H1 (cell line): Measurements from ENCODE around the gene IL2RA. TPM values are rescaled to one million over a fixed set of nuclear protein-coding genes. Genes with fewer than 3 reads are reported as not detected.

ENCODE experiments used
- CTCF ChIA-PET: fragments of 300-600 bp; sonication (Branson Sonifier 250); formaldehyde crosslinking; loops from one replicate; lab custom pipeline; 2021; ENCODE audit not compliant: partially characterized antibody; lab: Charles Lee
- POLR2A ChIA-PET: fragments of 300-600 bp; sonication (Branson Sonifier 250); formaldehyde crosslinking; loops from one replicate; lab custom pipeline; 2021; ENCODE audit warnings: inconsistent platforms; ENCODE audit not compliant: partially characterized antibody; lab: Charles Lee
- DNase-seq, 2 experiments: peaks; one replicate each; pipeline versions ENCODE4 v3.0.0 to v3.0.0-alpha.2; 2010 to 2022; ENCODE audit warnings: low spot score in 2 of 2, low read depth in 1 of 2, mixed read lengths in 1 of 2
- FAIRE-seq: peaks from 2 replicates; lab custom pipeline; 2011; peaks lifted over from hg19 to GRCh38; lab: Jason Lieb, UNC
- H2AFZ ChIP-seq: 2 replicates; pipeline ENCODE4 v1.8.1; 2012; ENCODE audit warnings: low read length, inconsistent platforms
- H2AK5ac ChIP-seq: 2 replicates; pipeline ENCODE4 v1.6.1; 2013; ENCODE audit warnings: low read depth, low read length
- H2BK120ac ChIP-seq: replicated peaks from 2 replicates; pipeline ENCODE3; 2013; ENCODE audit warnings: low read depth, low read length, inconsistent platforms
- H2BK12ac ChIP-seq: 2 replicates; pipeline ENCODE4 v1.6.1; 2013; ENCODE audit warnings: low read depth, low read length
- H2BK15ac ChIP-seq: 2 replicates; pipeline ENCODE4 v1.6.1; 2013; ENCODE audit warnings: low read length
- H2BK20ac ChIP-seq: 2 replicates; pipeline ENCODE4 v1.6.1; 2013; ENCODE audit warnings: low read length
- H2BK5ac ChIP-seq: 2 replicates; pipeline ENCODE4 v1.6.1; 2013; ENCODE audit warnings: low read depth, low read length
- H3K14ac ChIP-seq: 2 replicates; pipeline ENCODE4 v1.6.1; 2013; ENCODE audit warnings: inconsistent platforms; ENCODE audit not compliant: insufficient read length
- H3K18ac ChIP-seq: 2 replicates; pipeline ENCODE4 v1.6.1; 2013; ENCODE audit warnings: low read length; ENCODE audit errors: extremely low read depth
- H3K23ac ChIP-seq: 2 replicates; pipeline ENCODE4 v1.6.1; 2013; ENCODE audit warnings: inconsistent platforms; ENCODE audit not compliant: insufficient read length
- H3K23me2 ChIP-seq: 2 replicates; pipeline ENCODE4 v1.6.1; 2013; ENCODE audit warnings: low read depth, low read length
- H3K27ac ChIP-seq: 2 replicates; pipeline ENCODE4 v1.6.1; 2011; ENCODE audit warnings: low read depth, low read length, inconsistent platforms
- H3K27me3 ChIP-seq, 4 experiments: replicated peaks in 1 of 4; 1 replicate in 1 of 4; 2 replicates in 3 of 4; pipeline versions ENCODE4 v1.6.1 to v1.8.1; 2011 to 2013; ENCODE audit warnings: low read length in 3 of 4, mild to moderate bottlenecking in 3 of 4, inconsistent platforms in 2 of 4, mixed read lengths in 2 of 4, moderate library complexity in 1 of 4; ENCODE audit not compliant: control insufficient read depth in 3 of 4, insufficient read depth in 3 of 4; ENCODE audit errors: extremely low read depth in 1 of 4
- H3K36me3 ChIP-seq, 4 experiments: 2 replicates each; pipeline versions ENCODE4 v1.6.1 to v1.8.1; 2011 to 2013; ENCODE audit warnings: mild to moderate bottlenecking in 4 of 4, low read length in 3 of 4, moderate library complexity in 2 of 4, control low read depth in 1 of 4, inconsistent platforms in 1 of 4; ENCODE audit not compliant: insufficient read depth in 4 of 4, control insufficient read depth in 2 of 4
- H3K4ac ChIP-seq: replicated peaks from 2 replicates; pipeline ENCODE3; 2013; ENCODE audit warnings: low read length, low read depth, mixed read lengths, inconsistent platforms; ENCODE audit not compliant: insufficient read length
- H3K4me1 ChIP-seq, 4 experiments: replicated peaks in 1 of 4; 1 replicate in 1 of 4; 2 replicates in 3 of 4; pipeline versions ENCODE4 v1.6.1 to v1.8.1; 2011 to 2013; ENCODE audit warnings: low read length in 3 of 4, inconsistent platforms in 2 of 4, mixed read lengths in 1 of 4; ENCODE audit not compliant: insufficient read depth in 4 of 4, control insufficient read depth in 3 of 4
- H3K4me2 ChIP-seq, 2 experiments: 2 replicates each; pipeline versions ENCODE4 v1.6.1 to v1.8.1; 2011 to 2013; ENCODE audit warnings: low read depth in 2 of 2, low read length in 2 of 2, control low read depth in 1 of 2, inconsistent platforms in 1 of 2, mild to moderate bottlenecking in 1 of 2; ENCODE audit not compliant: insufficient read depth in 1 of 2
- H3K4me3 ChIP-seq, 4 experiments: fragments of 200-600, 300-600 bp in 1 of 4; sonication (generic), shearing (Covaris generic), sonication (Bioruptor Twin) in 1 of 4; 2 replicates each; pipeline versions ENCODE4 v1.5.1 to v1.8.1; 2011 to 2016; ENCODE audit warnings: low read length in 4 of 4, low read depth in 3 of 4, control low read depth in 2 of 4, inconsistent platforms in 2 of 4, mild to moderate bottlenecking in 2 of 4, mixed read lengths in 1 of 4, moderate library complexity in 1 of 4; ENCODE audit not compliant: insufficient read depth in 2 of 4; ENCODE audit errors: extremely low read depth in 1 of 4
- H3K56ac ChIP-seq: replicated peaks from 2 replicates; pipeline ENCODE3; 2013; ENCODE audit warnings: low read depth, mild to moderate bottlenecking, mixed read lengths, low read length, inconsistent platforms; ENCODE audit not compliant: insufficient read length
- H3K79me1 ChIP-seq: 2 replicates; pipeline ENCODE4 v1.6.1; 2013; ENCODE audit warnings: low read depth, low read length, control low read depth
- H3K79me2 ChIP-seq, 2 experiments: 2 replicates each; pipeline versions ENCODE4 v1.6.1 to v1.8.1; 2012 to 2013; ENCODE audit warnings: low read length in 2 of 2, mild to moderate bottlenecking in 2 of 2, inconsistent platforms in 1 of 2; ENCODE audit not compliant: insufficient read depth in 2 of 2, control insufficient read depth in 1 of 2
- H3K9ac ChIP-seq, 4 experiments: replicated peaks in 1 of 4; 1 replicate in 1 of 4; 2 replicates in 3 of 4; pipeline versions ENCODE4 v1.6.1 to v1.8.1; 2011 to 2013; ENCODE audit warnings: low read depth in 3 of 4, low read length in 3 of 4, control low read depth in 2 of 4, mild to moderate bottlenecking in 2 of 4, moderate library complexity in 2 of 4, inconsistent platforms in 1 of 4; ENCODE audit errors: extremely low read depth in 1 of 4
- H3K9me3 ChIP-seq, 2 experiments: 2 replicates each; pipeline versions ENCODE4 v1.6.1 to v1.8.1; 2012 to 2013; ENCODE audit warnings: mild to moderate bottlenecking in 2 of 2, moderate library complexity in 2 of 2, control low read depth in 1 of 2, inconsistent platforms in 1 of 2, low read depth in 1 of 2, low read length in 1 of 2, mixed read lengths in 1 of 2; ENCODE audit not compliant: insufficient read depth in 2 of 2
- H4K20me1 ChIP-seq, 2 experiments: replicated peaks in 1 of 2; 2 replicates each; pipeline versions ENCODE3 to v1.8.1; 2011 to 2013; ENCODE audit warnings: inconsistent platforms in 2 of 2, low read length in 2 of 2, mild to moderate bottlenecking in 1 of 2; ENCODE audit not compliant: insufficient read depth in 2 of 2, control insufficient read depth in 1 of 2
- H4K5ac ChIP-seq: 2 replicates; pipeline ENCODE4 v1.6.1; 2013; ENCODE audit warnings: low read length, low read depth, mixed read lengths, inconsistent platforms; ENCODE audit not compliant: insufficient read length
- H4K8ac ChIP-seq: 2 replicates; pipeline ENCODE4 v1.8.0; 2013; ENCODE audit warnings: mild to moderate bottlenecking, moderate library complexity, low read length, inconsistent platforms; ENCODE audit not compliant: insufficient read depth; ENCODE audit errors: extremely low read depth
- H4K91ac ChIP-seq: replicated peaks from 2 replicates; pipeline ENCODE3; 2013; ENCODE audit warnings: low read length, mixed read lengths, inconsistent platforms; ENCODE audit not compliant: insufficient read length
- TCF12 ChIP-seq: IDR thresholded peaks from 2 replicates; pipeline ENCODE4 v1.6.1; 2011; ENCODE audit warnings: low read depth, mild to moderate bottlenecking, low read length
- WGBS, 2 experiments: shearing (Covaris generic) in 1 of 2; methylation state at CpG; one replicate each; pipeline versions ENCODE4 v1.1.6 to v1.1.7; 2013 to 2015; ENCODE audit warnings: low lambda C conversion rate in 2 of 2, mixed read lengths in 2 of 2, inconsistent platforms in 1 of 2, low coverage in 1 of 2, missing lambda C conversion rate in 1 of 2; ENCODE audit not compliant: insufficient replicate concordance in 2 of 2, insufficient coverage in 1 of 2, insufficient read length in 1 of 2; ENCODE audit errors: extremely low coverage in 1 of 2, missing lambda C conversion rate in 1 of 2; 5-methylcytosine and 5-hydroxymethylcytosine counted together
- polyA plus RNA-seq, 7 experiments: library from polyadenylated mRNA; depleted of rRNA in 3 of 7; stranded (reverse) in 5 of 7; unstranded in 2 of 7; fragments of >200 nt in 5 of 7; fragments of 200-250 nt in 2 of 7; gene quantifications; 1 replicate in 5 of 7; 2 replicates in 1 of 7; 4 replicates in 1 of 7; pipeline versions ENCODE4 v1.2.1 to v1.2.3, GENCODE V29; 2011 to 2013; ENCODE audit warnings: missing spikeins in 2 of 7, mixed read lengths in 2 of 7
- total RNA-seq: library from RNA; stranded (reverse); fragmentation: NEBNext Ultra II Directional; extraction: Animal tissue kit (Norgen Biotek cat#: 25700); gene quantifications from 2 replicates; pipeline ENCODE4 v1.2.1, GENCODE V29; 2021

IL2RA gene
- total and polyA plus RNA-seq, 2 of the 8 experiments (the other 6 are each of a cell fraction or from before 2014, with no cell fraction given) = not detected

DNA sequence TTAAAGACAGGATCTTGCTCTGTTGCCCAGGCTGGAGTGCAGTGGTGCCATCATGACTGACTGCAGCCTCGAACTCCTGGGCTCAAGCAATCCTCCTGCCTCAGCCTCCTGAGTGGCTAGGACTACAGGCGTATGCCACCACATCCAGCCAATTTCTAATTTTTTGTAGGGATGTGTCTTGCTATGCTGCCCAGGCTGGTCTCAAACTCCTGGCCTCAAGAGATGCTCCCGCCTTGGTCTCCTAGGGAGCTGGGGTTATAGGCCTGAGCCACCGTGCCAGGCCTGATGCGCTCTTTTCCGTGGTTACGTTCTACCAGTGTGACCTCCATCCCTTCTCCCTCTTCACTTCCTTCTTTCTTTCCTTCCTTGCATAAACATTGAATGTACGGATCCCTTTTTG, 50.6 kb downstream of the IL2RA start:
- H3K36me3 ChIP-seq = no peaks in the 10 kb centered on the region
- no peak overlapping the region for H3K14ac ChIP-seq
- H3K9ac ChIP-seq = no peak overlapping the region
- no peak overlapping the region for H3K4me2 ChIP-seq
- TF ChIP-seq TCF12 = no peak
- H3K27ac ChIP-seq = no peak overlapping the region
- H3K56ac ChIP-seq = no peak overlapping the region
- POLR2A ChIA-PET = no interaction called here
- H3K79me2 ChIP-seq = no peaks in the 10 kb centered on the region
- no peaks in the 10 kb centered on the region for H3K4me1 ChIP-seq
- FAIRE-seq (no peak), DNase-seq (no peak)
- H2BK15ac ChIP-seq = no peak overlapping the region
- peaks cover 4 to 8% of the 10 kb centered on the region in 2 experiments; a peak in 3 of 4 replicates for H3K9me3 ChIP-seq
- H3K27me3 ChIP-seq = no peaks in the 10 kb centered on the region
- no peak overlapping the region for H4K8ac ChIP-seq
- H2BK120ac ChIP-seq = no peak overlapping the region
- no peak overlapping the region for H4K5ac ChIP-seq
- H3K4me3 ChIP-seq = no peak overlapping the region
- no peak overlapping the region for H2BK20ac ChIP-seq
- no peak overlapping the region for H2AFZ ChIP-seq
- H3K23ac ChIP-seq = no peak overlapping the region
- H3K79me1 ChIP-seq = no peaks in the 10 kb centered on the region
- CTCF ChIA-PET = no interaction called here
- H3K18ac ChIP-seq = no peak overlapping the region
- H4K20me1 ChIP-seq = no peaks in the 10 kb centered on the region
- H2AK5ac ChIP-seq = no peak overlapping the region
- no peak overlapping the region for H3K4ac ChIP-seq
- H3K23me2 ChIP-seq = no peaks in the 10 kb centered on the region
- no peak overlapping the region for H2BK5ac ChIP-seq
- H2BK12ac ChIP-seq = no peak overlapping the region
- H4K91ac ChIP-seq = no peak overlapping the region
- WGBS, 2 experiments = 90% methylated on average over 8 of the region's 8 CpGs; no CpG with 5 or more reads in 1 of the 2 experiments
